Epithelial cell of proximal tubule (primary cell): Measurements from ENCODE around the gene MYH10. TPM values are rescaled to one million over a fixed set of nuclear protein-coding genes. Genes with fewer than 3 reads are reported as not detected.

Experiments used
- DNase-seq: peaks from one replicate; pipeline ENCODE4 v3.0.0-alpha.2; 2011; ENCODE audit warnings: low read depth
- H3K4me3 ChIP-seq: 2 replicates; pipeline ENCODE4 v1.5.1; 2011; ENCODE audit warnings: low read depth, mild to moderate bottlenecking, low read length
- total RNA-seq: library from RNA; depleted of rRNA; stranded (reverse); fragments of >200 nt; gene quantifications from 2 replicates; pipeline ENCODE4 v1.2.3, GENCODE V29; 2015
- TF ChIP-seq, protein P1 (sequence below): conservative IDR thresholded peaks from 2 replicates; pipeline ENCODE4 v1.5.1; 2012; ENCODE audit warnings: low read depth, mild to moderate bottlenecking, low read length

Gene MYH10
- total RNA-seq: 62.9 and 71.1 TPM in 2 replicates

DNA sequence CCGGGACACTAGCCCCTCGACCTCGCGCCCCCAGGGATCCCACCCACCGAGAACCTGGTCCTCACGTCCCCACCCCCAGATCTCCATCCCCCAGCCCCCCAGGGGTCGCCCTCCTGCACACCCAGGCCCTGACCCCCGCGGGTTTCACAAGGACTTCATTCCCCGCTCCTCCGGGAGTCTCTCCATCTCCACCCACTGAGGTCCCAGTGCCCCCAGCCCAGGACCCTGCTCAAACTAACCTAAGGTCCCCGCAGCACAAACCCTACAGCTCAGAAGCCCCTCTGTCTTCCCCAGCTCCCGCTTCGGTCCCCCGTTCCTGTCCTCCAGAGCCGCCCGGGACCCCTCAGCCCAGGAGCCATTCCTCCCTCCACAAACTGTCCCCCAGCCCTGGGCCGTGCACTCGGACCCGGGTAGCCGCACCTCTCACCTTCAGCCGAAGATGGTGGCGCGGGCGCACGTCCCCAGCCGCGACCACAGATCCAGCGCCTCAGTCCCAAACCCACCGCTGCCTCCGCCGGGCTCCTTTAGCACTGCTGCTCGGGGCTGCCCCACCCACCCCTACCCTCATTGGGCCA lies at the start of gene MYH10:
MYH10 (minus strand) TSS at position 499 of the 575 bp plus-strand sequence. CDS start 7,479 bp downstream, outside the sequence.
- H3K4me3 ChIP-seq: peak within 1 kb of the TSS; percentile 96
- TF ChIP-seq, protein P1, sequence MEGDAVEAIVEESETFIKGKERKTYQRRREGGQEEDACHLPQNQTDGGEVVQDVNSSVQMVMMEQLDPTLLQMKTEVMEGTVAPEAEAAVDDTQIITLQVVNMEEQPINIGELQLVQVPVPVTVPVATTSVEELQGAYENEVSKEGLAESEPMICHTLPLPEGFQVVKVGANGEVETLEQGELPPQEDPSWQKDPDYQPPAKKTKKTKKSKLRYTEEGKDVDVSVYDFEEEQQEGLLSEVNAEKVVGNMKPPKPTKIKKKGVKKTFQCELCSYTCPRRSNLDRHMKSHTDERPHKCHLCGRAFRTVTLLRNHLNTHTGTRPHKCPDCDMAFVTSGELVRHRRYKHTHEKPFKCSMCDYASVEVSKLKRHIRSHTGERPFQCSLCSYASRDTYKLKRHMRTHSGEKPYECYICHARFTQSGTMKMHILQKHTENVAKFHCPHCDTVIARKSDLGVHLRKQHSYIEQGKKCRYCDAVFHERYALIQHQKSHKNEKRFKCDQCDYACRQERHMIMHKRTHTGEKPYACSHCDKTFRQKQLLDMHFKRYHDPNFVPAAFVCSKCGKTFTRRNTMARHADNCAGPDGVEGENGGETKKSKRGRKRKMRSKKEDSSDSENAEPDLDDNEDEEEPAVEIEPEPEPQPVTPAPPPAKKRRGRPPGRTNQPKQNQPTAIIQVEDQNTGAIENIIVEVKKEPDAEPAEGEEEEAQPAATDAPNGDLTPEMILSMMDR: no peak
- no peak for DNase-seq

DNA sequence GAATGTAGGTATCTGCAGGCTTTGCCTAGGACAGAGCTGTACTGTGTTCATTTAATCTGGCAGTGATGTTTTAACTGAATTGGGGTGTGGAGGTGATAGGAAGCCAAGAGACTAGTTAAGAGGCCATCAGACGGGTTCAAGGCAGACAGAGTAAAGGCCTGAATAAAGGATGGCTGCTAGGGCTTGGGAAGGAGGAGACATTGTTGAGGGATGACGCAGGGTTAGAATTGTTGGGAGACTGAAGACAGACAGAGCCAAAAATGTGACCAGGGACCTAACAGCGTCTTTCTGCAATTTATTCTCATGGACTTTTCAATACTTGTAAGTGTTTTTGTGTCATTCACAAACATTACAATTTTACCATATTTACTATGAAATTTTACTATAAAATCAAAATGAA lies 48.6 kb upstream of the MYH10 start:
- DNase-seq: no peak
- TF ChIP-seq, protein P1: no peak
- no peak overlapping the region for H3K4me3 ChIP-seq

DNA sequence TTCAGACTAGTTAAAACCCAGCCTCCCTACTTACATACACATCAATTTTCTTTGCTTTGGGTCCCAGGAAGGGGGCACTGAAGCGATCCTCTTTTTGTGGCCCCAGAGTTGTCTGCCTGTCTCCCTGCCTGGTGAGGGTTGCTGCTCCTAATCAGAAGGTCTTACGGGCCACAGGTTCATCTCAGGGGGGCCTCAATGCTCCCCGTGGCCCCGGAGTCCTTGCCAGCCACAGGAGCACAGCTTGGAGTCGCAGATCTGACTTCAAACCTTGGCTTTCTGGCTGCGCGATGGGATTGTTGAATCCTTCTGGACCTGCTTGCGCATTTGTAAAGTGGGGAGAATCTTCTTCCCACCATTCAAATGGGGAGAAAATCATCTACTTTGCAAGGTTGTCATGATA lies 44.8 kb upstream of the MYH10 start:
- TF ChIP-seq, protein P1: no peak

DNA sequence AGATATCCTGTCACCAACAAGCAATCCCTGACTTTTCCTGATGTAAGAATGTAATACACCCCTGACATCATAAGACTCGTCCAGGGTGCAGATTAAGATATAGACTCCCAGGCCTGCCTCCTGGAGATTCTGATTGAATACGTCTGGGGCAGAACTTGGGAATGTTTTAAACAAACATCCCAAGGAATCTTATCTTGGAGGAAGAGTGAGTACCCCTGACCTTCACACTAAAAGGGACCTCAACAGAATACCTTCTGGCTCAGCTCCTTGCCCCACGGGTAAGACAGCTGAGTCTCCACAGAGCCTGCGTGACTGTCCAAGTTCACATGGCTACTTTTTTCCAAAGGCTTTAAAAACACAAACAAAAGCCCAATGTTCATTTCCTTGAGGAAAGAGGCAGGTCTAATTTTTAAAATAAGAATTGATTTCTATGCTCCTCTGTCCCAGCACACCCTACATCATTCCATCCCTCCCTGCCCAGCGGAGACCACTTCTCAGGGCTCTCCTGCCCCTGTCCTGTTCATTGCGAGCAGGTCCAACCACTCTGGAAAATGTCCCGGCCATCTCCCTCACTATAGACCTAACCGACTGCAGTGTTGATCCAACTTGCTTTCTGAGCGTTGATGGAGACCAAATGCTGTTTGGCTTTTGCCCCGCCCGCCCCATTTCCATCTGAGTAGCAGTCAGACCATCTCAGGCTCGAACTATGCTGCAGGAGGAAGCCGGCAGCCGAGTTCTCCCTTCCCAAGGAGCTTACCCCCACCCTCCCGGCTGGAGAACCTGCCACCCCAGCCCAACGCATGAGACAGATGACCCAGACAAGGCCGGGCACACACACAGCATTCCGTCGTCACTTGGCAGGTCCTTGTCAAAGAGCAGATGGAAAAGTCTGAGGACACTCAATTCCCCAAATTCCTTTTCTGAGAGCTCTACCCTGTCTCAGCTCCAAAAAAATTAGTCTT lies 44.1 kb upstream of the MYH10 start:
- TF ChIP-seq, protein P1: no peak
- no peak for DNase-seq
- no peak overlapping the region for H3K4me3 ChIP-seq

More for the DNA sequence above, 44.8 kb upstream of the MYH10 start:
- no peak overlapping the region for H3K4me3 ChIP-seq
- no peak for DNase-seq

DNA sequence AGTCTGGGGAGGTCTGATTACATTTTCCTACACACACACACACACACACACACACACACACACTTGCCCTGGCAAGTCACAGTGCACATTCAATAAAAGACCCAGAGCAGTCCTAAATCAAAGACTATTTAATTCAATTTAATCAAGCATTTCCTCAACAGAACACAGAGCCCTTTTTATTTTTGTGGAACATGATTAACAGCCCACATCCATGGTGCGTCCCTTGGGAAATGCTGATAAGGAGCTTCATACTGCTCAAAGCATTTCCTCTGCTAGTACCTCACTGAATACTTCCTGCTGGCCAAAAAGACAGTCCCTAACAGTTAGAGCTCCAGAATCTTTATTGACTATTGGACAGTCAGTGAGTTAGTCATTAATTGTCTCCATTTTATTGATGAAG lies 43.1 kb upstream of the MYH10 start:
- no peak overlapping the region for H3K4me3 ChIP-seq
- TF ChIP-seq, protein P1: no peak
- DNase-seq: no peak

DNA sequence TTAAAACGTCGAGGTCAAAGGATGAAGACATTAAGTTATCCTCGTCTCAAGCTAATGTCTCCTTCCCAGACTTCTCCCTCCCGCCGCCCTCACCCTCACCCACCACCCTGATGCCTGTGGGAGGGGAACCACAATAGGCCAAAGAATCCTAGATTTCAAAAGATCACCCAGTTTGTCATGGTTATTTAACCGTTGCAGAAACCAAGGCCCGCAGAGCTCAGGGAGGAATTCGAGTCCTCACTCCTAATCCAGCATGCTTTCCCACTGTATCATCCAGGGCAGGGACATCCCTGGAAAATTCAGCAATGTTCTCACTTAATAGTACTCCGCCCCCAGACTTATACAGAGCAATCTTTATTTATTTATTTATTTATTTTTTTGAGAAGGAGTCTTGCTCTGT lies 41.8 kb upstream of the MYH10 start:
- no peak for DNase-seq
- TF ChIP-seq, protein P1: no peak
- H3K4me3 ChIP-seq: no peak overlapping the region

DNA sequence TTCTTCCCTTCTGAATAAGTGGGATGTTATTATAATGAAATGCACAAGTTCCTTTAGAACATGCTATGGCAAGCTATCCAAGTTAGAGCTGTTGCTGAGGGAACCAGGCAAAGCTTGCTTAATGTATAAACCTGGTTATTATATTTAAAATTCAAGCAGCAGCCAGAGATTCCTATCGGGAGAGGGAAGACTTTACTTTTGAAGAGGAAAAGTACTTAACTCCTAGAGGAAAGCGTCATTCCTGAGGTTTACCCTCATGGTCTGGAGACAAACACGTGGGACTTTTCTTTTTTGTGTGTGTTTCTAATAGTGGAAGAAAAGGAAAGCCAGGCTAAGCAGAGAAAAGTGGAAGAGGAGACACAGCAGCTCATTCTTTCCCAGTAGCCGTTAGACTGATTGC lies 39.9 kb upstream of the MYH10 start:
- no peak overlapping the region for H3K4me3 ChIP-seq
- TF ChIP-seq, protein P1: no peak
- no peak for DNase-seq
